GM19452 (cell line): ENCODE data around the gene DCLK1.

Experiments
- ATAC-seq: cut with Tn5 transposase; IDR thresholded peaks from one replicate; pipeline ENCODE4 v1.9.1; 2021; ENCODE audit not compliant: unreplicated experiment

The DCLK1 gene

GRCh38 chr13:36131222-36131930 is at the start of gene DCLK1:
TSS of gene DCLK1 (minus strand) at chr13:36131382.
- ATAC-seq: no peak

DNA sequence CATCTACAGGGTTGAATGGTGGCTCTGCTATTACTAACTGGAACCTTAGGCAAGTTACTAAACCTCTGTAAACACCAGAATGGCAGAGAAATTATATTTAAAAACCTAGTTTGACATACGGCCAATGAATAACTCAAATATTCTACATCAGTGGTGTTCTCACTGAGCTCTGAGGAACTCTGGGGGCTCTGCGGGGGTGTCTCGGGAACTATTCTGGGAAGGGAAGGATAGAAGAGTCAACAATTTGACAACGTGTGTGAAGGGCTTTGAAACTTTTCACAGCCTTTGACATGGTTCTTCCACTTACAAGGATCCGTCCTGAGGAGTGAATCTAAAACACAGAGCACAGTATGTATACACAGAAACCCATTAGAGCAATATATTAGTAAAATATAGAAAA is 44.4 kb upstream of the DCLK1 start:
- no peak for ATAC-seq

- ATAC-seq: no peak
Measured at GRCh38 chr13:36174923-36175322, 43.7 kb upstream of the DCLK1 start.

DNA sequence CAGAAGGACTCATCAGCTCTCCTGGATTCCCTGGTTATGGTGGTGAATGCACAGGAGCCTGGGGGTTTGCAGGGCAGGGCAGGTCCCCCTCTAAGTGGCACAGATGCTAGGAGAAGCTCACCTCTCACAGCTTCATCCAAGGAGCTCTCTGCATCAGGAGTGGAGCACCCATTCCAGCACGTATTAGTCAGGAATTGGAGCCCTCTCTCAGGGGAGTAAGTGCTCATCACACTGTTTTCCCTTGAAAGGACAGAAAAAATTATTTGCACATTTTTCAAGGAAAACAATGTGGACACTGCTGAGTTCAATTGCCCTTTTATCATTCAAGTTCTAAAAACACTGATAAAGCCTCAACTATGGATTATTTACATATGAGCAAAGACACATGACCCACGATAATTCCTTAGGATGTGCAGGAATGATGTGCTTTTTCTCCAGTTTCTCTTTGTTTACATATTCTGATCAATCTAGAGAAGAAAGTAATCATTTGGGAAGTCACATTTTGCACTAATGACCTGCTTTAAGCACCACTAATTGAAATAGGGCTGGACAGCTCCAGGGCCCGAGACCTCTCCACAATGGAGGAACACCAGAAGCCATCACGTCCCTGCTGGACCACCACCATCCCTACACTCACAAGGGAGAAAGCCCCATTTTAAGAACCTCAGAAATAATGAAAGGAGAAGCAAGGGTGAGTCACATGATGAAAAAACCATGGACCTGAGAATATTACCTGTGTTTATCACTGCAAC is 42.6 kb upstream of the DCLK1 start:
- no peak for ATAC-seq

DNA sequence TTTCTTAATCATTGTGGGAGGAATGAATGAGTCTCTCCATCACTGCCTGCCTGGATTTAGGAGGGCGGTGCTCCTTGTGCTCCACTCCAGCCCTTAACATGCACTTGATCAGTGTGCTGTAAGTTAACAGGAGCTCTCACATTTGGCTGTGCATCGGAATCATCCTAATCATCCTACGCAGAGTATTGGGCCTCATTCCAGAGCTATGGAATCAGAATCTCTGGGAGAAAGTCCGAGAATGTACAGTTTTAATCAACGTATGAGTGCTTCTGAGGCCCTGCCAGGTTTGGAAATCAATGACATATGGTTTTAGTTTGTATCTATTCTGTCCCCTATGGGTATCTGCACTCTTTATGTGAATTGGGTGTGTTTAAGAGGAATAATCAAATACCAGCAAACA is 34.9 kb upstream of the DCLK1 start:
- no peak for ATAC-seq

DNA sequence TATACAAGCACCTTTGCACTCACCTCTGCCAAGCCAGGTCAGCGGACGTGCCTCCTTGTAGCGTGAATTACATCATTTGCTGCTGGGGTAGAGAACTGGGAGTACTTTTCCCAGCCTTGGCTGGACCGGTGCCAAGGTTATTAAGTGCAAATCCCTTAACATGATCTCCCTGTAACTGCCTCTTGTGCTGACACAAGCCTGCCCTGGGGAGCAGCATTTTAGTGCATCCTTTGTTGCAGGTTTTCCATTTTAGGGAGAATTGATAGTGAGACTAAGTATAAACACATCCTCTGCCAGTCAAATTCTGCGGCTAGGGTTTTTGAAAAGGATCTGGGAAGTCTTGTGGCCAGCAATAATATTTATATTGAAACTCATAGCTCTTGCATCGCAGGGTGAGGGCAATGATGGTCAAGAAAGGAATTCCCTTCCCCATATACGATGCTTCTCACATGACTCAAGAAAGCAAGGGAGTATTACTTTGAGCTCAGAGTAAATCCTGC is 32.7 kb upstream of the DCLK1 start:
- ATAC-seq: no peak

DNA sequence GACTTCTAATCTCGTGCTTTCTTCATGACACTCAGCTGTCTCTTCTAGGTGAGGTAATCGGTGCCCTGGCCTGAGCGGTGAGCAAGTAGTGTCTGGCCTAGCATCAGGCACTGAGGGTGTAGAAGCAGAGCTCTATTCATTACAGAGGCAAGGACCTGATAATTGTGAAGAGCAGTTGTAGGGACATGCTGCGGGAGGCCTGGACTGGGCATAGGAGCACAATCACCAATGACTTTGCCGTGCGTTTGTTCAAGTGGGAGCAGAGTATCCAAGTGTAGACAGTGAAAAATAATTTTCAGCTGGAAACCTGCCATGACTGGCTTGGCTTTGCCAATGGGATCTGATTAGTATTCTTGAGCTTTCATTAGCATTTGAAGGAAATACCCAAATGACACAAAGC is 32.1 kb upstream of the DCLK1 start:
- no peak for ATAC-seq

GRCh38 chr13:36160297-36160696 is 29.1 kb upstream of the DCLK1 start:
- no peak for ATAC-seq

DNA sequence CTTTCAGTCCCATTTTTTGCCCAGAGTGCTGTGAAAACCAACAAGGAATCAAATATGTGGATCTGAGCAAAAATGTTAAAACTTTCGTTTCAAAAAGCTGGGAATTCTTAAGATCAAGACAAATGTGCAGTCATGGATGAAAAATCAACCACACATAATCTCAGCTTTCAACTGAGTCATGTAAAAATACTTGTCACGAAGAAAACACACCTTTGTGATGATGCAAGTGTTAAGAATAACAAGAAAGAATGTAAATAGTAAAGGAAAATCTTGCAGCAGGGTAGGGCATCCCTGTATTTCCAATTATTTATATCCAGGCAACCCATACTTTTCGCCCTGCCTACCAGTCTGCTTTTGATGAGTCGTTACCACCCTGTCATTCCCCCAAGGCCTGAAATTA is 27.4 kb upstream of the DCLK1 start:
- no peak for ATAC-seq

DNA sequence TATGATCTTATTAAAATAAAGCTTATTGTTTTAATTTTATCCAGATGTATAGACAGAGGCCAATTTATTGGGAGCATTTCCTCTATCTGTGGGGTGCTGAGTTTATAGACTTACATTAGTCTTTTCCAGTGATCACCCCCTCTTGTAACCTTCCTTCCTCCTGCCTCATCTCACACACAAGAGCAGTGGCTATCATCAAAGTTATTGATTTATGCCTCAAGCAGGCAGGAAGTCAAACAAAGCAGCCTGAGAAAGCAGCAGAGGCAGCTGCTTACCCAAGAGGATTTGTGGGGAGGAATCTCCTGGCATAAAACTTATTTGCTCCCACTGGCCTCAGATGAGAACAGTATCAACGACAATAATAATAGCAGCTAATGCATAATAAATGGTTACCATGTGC is 26.3 kb upstream of the DCLK1 start:
- ATAC-seq: no peak

- no peak for ATAC-seq
Measured at GRCh38 chr13:36154567-36155291, 23.5 kb upstream of the DCLK1 start.

- ATAC-seq: no peak
Measured at GRCh38 chr13:36151591-36151990, 20.4 kb upstream of the DCLK1 start.

DNA sequence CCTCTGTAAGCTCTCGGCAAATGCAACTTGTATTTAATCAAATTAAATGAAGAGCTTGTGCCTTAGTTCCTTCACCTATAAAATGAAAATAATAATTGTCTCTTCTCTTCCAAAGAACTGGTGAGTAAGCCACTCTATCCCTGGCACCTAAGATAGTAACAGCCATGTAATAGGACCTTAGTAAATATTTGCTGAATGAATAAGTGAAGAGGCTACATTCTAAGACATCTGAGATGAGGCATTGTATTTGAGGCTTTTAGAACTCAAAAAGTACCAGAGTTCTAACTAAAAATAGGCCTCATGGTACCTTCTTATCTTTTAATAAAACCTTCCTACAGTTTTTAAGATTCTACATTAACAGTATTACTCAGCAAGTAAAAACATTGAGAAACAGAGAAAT is 17.3 kb upstream of the DCLK1 start:
- no peak for ATAC-seq

GRCh38 chr13:36147330-36147729 is 16.1 kb upstream of the DCLK1 start:
- no peak for ATAC-seq

GRCh38 chr13:36146511-36147269 is 15.5 kb upstream of the DCLK1 start:
- no peak for ATAC-seq

DNA sequence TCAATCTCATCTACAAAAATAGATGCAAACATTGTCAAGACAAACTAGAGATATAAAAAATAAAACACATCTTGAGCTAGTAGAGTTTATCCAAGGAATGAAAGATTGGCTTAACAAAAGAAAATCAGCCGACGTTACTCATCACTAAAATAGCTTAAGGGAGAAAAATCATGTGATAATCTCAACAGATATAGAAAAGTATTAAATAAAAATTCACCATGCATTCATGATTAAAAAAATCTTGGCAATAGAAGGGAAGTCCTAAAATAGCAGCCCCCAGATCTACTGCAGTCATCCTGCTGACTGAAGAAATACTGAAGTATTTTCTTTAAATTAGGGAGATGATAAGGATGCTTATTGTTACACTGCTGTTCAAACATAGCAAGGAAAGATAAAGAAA is 12.6 kb upstream of the DCLK1 start:
- ATAC-seq: no peak

DNA sequence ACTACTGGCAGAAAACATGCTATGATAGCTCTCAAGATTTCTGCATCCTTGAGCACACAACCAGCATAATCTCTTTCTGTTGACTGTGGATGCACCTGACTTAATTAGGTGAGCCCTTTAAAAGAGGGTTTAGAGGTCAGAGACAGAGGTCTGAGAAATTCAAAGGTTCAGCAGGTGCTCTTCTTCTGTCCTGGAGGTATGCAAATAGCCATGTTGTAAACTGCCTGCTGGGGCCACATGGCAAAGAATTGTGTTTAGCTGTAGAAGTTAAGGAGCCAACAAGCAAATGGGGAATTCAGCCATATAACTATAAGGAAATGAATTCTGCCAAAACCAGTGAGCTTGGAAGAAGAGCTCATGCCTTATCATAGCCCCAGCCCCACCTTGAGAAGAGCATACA is 11.6 kb upstream of the DCLK1 start:
- ATAC-seq: no peak

GRCh38 chr13:36135876-36136275 is 4.7 kb upstream of the DCLK1 start:
- ATAC-seq: no peak

- ATAC-seq: no peak
Measured at GRCh38 chr13:36134632-36135031, 3.5 kb upstream of the DCLK1 start.

- ATAC-seq: no peak
Measured at GRCh38 chr13:36133950-36134626, 2.9 kb upstream of the DCLK1 start.

GRCh38 chr13:36132376-36132775 is 1.2 kb upstream of the DCLK1 start:
- ATAC-seq: no peak
